Thyroid gland (tissue), 4 donors: Measurements from ENCODE around the gene UMODL1. TPM values are rescaled to one million over a fixed set of nuclear protein-coding genes. Genes with fewer than 3 reads are reported as not detected.

Experiments
- DNase-seq, 2 donors: peaks; one replicate each; pipeline ENCODE4 v3.0.0-alpha.2; 2019
- H3K27ac ChIP-seq, 3 donors: fragments of 200-600 bp; sonication (generic); 1 replicate in 2 of 3; 2 replicates in 1 of 3; pipeline ENCODE4 v1.5.1; 2016 to 2019; ENCODE audit warnings: mild to moderate bottlenecking in 1 of 3, moderate library complexity in 1 of 3
- H3K27me3 ChIP-seq: fragments of 200-600 bp; sonication (generic); one replicate; pipeline ENCODE4 v1.5.1; 2019
- H3K36me3 ChIP-seq, 2 donors: fragments of 200-600 bp; sonication (generic); one replicate each; pipeline ENCODE4 v1.5.1; 2016 to 2019
- H3K4me1 ChIP-seq, 2 donors: fragments of 200-600 bp; sonication (generic); one replicate each; pipeline ENCODE4 v1.5.1; 2017 to 2019
- H3K4me3 ChIP-seq, 3 donors: fragments of 200-600 bp; sonication (generic); replicated peaks in 1 of 3; 1 replicate in 2 of 3; 2 replicates in 1 of 3; pipeline ENCODE4 v1.5.1; 2016; ENCODE audit warnings: mild to moderate bottlenecking in 1 of 3
- H3K9me3 ChIP-seq: fragments of 200-600 bp; sonication (generic); one replicate; pipeline ENCODE4 v1.5.1; 2017
- POLR2A ChIP-seq, 2 donors: fragments of 450-650 bp; IDR thresholded peaks; one replicate each; pipeline ENCODE4 v1.6.1; 2017; ENCODE audit warnings: antibody characterized with exemption in 2 of 2, mild to moderate bottlenecking in 2 of 2, moderate library complexity in 1 of 2
- WGBS, 2 donors: methylation state at CpG; one replicate each; pipeline ENCODE4 v1.1.5; 2017; 5-methylcytosine and 5-hydroxymethylcytosine counted together
- intact Hi-C: fragments of 100-400 bp; cut with DNase I; formaldehyde crosslinking; loops from one replicate; pipeline ENCODE4 v1.15.1; 2023
- total RNA-seq, 4 donors: library from RNA; depleted of rRNA; stranded (reverse); fragments of >200 nt; gene quantifications; one replicate each; pipeline ENCODE4 v1.2.3, GENCODE V29; 2016
- TF ChIP-seq, protein P1 (sequence below), 6 experiments: fragments of 200-600 bp in 3 of 6; fragments of 450-650 bp in 3 of 6; sonication (generic) in 3 of 6; IDR thresholded peaks; one replicate each; pipeline ENCODE4 v1.5.1; 2016 to 2019; ENCODE audit warnings: antibody characterized with exemption in 6 of 6, mild to moderate bottlenecking in 2 of 6, inconsistent platforms in 1 of 6, moderate library complexity in 1 of 6

UMODL1 gene
- total RNA-seq, 4 donors from 2014 or later, result not detected

DNA sequence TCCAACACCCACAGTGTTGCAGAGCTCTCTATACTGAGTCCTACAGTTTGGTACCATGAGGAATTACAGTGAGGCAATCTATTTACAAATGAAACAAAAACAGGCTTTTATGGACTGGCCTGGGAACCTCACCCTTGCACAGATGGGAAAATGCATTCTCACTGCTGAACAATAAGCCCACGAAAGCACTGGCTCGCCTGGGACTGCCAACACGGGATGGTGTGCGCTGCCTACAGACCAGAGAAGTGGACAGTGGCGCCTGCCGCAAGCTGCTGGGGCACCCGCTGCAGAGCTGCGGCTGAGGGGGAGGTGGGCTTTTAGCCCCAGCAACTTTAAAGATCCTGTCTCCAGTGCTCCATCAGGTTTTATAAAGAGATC lies 119.4 kb downstream of the UMODL1 start:
- WGBS, 2 donors, result 91% methylated on average over 8 of the region's 8 CpGs
- Histone ChIP-seq H3K4me1 (peaks cover 0 to 10% of the 10 kb centered on the region in 2 donors), H3K4me3 (no peak overlapping the region), H3K27ac (no peak overlapping the region), H3K9me3 (no peaks in the 10 kb centered on the region), H3K27me3 (no peaks in the 10 kb centered on the region), H3K36me3 (no peaks in the 10 kb centered on the region)
- no peak for DNase-seq
- intact Hi-C loops, result no loop called here
- no peak for TF ChIP-seq POLR2A (IDR thresholded peaks at IDR 0.05)

DNA sequence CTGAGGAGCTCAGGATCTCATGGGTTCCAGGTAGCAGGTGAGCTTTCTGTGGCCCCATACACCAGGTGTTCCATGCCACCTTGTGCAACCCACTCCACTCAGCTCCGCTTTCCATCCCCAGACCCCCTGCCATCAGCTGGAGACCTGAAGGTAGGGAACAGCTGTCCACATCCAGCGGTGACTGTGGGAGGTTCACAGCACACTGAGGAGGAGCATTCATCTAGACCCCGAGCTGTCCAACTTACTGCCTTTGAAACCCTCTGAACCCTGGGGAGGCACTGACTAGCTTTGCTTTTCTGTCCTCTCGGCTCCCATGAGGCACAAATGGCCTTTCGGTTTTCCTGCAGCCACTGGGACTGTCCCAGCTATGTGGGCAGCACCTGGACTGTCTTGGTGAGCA lies 119.9 kb downstream of the UMODL1 start:
- WGBS, 2 donors, result 96% methylated on average over 2 to 5 of the region's 5 CpGs
- Histone ChIP-seq H3K36me3 (no peaks in the 10 kb centered on the region), H3K4me1 (peaks cover 0 to 10% of the 10 kb centered on the region in 2 donors), H3K27me3 (no peaks in the 10 kb centered on the region), H3K4me3 (no peak overlapping the region), H3K27ac (no peak overlapping the region), H3K9me3 (no peaks in the 10 kb centered on the region)
- no peak for DNase-seq
- intact Hi-C loops, result no loop called here
- TF ChIP-seq, protein P1, sequence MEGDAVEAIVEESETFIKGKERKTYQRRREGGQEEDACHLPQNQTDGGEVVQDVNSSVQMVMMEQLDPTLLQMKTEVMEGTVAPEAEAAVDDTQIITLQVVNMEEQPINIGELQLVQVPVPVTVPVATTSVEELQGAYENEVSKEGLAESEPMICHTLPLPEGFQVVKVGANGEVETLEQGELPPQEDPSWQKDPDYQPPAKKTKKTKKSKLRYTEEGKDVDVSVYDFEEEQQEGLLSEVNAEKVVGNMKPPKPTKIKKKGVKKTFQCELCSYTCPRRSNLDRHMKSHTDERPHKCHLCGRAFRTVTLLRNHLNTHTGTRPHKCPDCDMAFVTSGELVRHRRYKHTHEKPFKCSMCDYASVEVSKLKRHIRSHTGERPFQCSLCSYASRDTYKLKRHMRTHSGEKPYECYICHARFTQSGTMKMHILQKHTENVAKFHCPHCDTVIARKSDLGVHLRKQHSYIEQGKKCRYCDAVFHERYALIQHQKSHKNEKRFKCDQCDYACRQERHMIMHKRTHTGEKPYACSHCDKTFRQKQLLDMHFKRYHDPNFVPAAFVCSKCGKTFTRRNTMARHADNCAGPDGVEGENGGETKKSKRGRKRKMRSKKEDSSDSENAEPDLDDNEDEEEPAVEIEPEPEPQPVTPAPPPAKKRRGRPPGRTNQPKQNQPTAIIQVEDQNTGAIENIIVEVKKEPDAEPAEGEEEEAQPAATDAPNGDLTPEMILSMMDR (IDR thresholded peaks at IDR 0.05), result no peak
- TF ChIP-seq POLR2A (IDR thresholded peaks at IDR 0.05), result no peak

DNA sequence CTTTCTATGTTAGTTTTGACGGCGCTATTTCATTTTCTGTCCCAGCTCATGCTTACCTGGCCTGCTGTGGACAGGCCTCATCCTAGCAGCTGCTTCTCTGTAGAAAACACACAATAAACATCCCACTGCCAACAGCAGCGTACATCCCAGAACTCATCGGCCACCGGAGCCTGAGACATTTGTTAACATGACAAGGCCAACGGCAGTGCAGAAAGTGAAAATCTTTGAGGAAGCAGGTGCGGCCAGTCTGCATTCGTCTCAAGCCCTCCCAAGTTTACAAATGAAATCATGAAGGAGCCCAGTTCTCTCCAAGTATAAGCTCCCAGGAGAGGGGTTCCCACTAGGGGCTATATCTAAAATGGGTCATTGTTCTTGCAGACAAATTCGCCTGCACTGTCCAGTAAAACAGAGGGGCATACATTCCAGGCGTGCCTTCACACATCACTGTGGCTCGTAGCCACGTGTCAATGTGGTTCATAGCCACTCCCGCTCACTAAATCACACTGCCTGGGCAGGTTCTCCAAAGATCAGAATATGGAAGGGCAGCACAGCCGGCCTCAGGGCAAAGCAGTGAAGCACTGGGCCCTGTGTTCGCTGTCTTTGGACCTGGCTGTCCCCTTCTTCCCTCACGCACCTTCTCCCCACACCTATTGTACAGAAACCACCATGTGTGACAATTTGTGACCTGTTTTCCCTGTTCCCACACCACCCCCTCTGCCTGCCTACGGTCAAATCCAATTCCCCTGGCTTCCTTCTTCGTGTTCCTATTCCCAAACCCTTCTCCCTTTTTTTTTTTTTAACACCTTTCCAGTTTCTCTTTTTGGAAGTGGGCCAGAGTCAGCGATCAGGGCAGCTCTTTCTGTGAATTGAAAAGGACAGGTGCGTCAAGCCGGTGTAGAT lies 120.8 kb downstream of the UMODL1 start:
- H3K36me3 ChIP-seq, result no peaks in the 10 kb centered on the region
- no peak for DNase-seq

More for the DNA sequence above, 120.8 kb downstream of the UMODL1 start:
- intact Hi-C loops, result no loop called here
- no peak overlapping the region for H3K4me3 ChIP-seq
- WGBS, 2 donors, result 78 to 80% methylated on average over 21 of the region's 21 CpGs
- no peaks in the 10 kb centered on the region for H3K9me3 ChIP-seq
- no peak overlapping the region for H3K27ac ChIP-seq
- TF ChIP-seq POLR2A (IDR thresholded peaks at IDR 0.05), result no peak
- TF ChIP-seq, protein P1 (IDR thresholded peaks at IDR 0.05), result no peak
- H3K27me3 ChIP-seq, result no peaks in the 10 kb centered on the region
- peaks cover 0 to 10% of the 10 kb centered on the region in 2 donors for H3K4me1 ChIP-seq

Other genes starting within 250 kb of the UMODL1 start
- gene PRDM15, start 192.0 kb upstream of the UMODL1 start, total RNA-seq, result 10 to 100 TPM in 1 of 4 donors, 1 to 10 TPM in 3; 4.7 to 12.3 (median 7.3) TPM
- gene C2CD2, start 117.3 kb upstream of the UMODL1 start, total RNA-seq, result 10 to 100 TPM; 12.7 to 22.7 (median 20.0) TPM
- 10 to 100 TPM; 16.3 to 33.5 (median 18.6) TPM for gene ZBTB21, start 61.0 kb upstream of the UMODL1 start, total RNA-seq
- 10 to 100 TPM; 13.8 to 34.1 (median 18.9) TPM for gene ABCG1, start 147.8 kb downstream of the UMODL1 start, total RNA-seq
- 1,000 to 10,000 TPM in 2 of 4 donors, 100 to 1,000 TPM in 2; 246 to 4,817 (median 914) TPM for gene TFF3, start 244.1 kb downstream of the UMODL1 start, total RNA-seq